GM12891 (cell line): ENCODE measurements around the gene LPIN1.

Source experiments
- DNase-seq: peaks from one replicate; pipeline ENCODE4 v3.0.0; 2011; ENCODE audit warnings: low spot score; ENCODE audit not compliant: insufficient read length
- FAIRE-seq: peaks from 2 replicates; lab custom pipeline; 2011; peaks lifted over from hg19 to GRCh38; lab: Jason Lieb, UNC
- PAX5 ChIP-seq: IDR thresholded peaks from 2 replicates; pipeline ENCODE4 v1.6.1; 2011; ENCODE audit warnings: low read length, moderate library complexity, mild to moderate bottlenecking; ENCODE audit not compliant: insufficient read depth, severe bottlenecking
- POLR2A ChIP-seq: IDR thresholded peaks from 2 replicates; pipeline ENCODE4 v1.6.1; 2011; ENCODE audit warnings: low read depth, low read length, control low read depth
- POLR2AphosphoS5 ChIP-seq: IDR thresholded peaks from 2 replicates; pipeline ENCODE4 v1.6.1; 2011; ENCODE audit warnings: low read depth, low read length, control low read depth
- POU2F2 ChIP-seq: IDR thresholded peaks from 2 replicates; pipeline ENCODE4 v1.6.1; 2011; ENCODE audit warnings: low read depth, mild to moderate bottlenecking, control low read depth, low read length, moderate library complexity
- SPI1 ChIP-seq: IDR thresholded peaks from 2 replicates; pipeline ENCODE4 v1.6.1; 2011; ENCODE audit warnings: low read depth, low read length, control low read depth
- TAF1 ChIP-seq: IDR thresholded peaks from 2 replicates; pipeline ENCODE4 v1.6.1; 2011; ENCODE audit warnings: low read depth, low read length, control low read depth

Gene LPIN1

GRCh38 chr2:11770531-11771188 lies 24.2 kb downstream of the LPIN1 start:
- no peak for FAIRE-seq
- no peak for DNase-seq
- no peak for TF ChIP-seq TAF1
- no peak for TF ChIP-seq SPI1
- TF ChIP-seq PAX5: no peak
- TF ChIP-seq POU2F2: no peak
- TF ChIP-seq POLR2A: no peak
- no peak for TF ChIP-seq POLR2AphosphoS5

DNA sequence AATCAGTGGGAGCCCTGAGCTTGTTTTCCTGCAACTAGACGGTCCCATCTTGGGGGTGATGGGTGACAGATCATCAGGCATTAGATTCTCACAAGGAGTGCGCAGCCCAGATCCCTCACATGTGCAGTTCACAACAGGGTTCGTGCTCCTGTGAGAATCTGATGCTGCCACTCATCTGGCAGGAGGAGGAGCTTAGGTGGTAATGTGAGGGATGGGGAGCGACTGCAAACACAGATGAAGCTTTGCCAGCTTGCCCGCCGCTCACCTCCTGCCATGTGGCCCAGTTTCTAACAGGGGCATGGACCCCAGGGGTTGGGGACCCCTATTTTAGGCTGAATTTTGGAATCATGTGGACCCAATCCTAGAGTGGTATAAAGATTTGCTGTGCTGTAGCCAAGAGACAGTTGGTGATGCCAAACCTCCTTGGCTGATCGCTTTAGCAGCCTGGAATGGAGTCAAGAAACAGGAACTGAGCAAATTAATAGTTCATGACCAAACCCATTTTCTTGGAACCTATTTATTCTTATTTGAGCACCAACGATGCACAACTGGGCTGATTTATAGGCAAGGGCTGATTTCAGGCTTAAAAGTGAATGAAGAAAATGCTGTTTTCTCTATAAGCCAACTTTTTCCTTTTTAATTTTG lies 25.7 kb downstream of the LPIN1 start:
- TF ChIP-seq SPI1: peak; percentile 50; the same call in 1 of the 2 replicates
- TF ChIP-seq PAX5: no peak
- DNase-seq (no peak), FAIRE-seq (no peak)

- no peak for TF ChIP-seq PAX5
- TF ChIP-seq POLR2A: no peak
- TF ChIP-seq POLR2AphosphoS5: no peak
- no peak for TF ChIP-seq POU2F2
- TF ChIP-seq SPI1: no peak
- TF ChIP-seq TAF1: no peak
- no peak for FAIRE-seq
- no peak for DNase-seq
Observed at GRCh38 chr2:11773111-11773510, 26.7 kb downstream of the LPIN1 start.

- no peak for DNase-seq
- TF ChIP-seq POU2F2 (no peak), PAX5 (no peak), SPI1 (no peak), TAF1 (no peak), POLR2AphosphoS5 (no peak), POLR2A (no peak)
- FAIRE-seq: no peak
Observed at GRCh38 chr2:11773747-11774525, 27.5 kb downstream of the LPIN1 start.

DNA sequence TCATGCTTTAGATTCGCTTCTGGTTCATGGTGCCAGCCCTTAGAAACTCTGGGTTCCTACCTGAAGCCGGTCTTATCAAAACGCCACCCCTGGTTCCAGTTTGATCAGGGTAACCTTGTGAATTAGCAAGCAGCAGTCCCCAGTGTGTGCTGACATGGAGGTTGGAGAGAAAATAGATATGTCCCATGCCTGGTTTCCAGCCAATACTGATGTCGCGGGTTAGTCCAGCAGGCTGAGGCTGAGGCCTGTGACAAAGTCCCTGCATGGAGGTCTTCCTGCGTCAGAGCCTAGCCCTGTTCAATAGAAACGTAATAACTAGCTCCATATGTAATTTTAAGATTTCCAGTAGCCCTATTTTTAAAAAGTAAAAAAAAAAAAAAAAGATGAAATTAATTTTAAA lies 28.2 kb downstream of the LPIN1 start:
- no peak for TF ChIP-seq POU2F2
- no peak for FAIRE-seq

DNA sequence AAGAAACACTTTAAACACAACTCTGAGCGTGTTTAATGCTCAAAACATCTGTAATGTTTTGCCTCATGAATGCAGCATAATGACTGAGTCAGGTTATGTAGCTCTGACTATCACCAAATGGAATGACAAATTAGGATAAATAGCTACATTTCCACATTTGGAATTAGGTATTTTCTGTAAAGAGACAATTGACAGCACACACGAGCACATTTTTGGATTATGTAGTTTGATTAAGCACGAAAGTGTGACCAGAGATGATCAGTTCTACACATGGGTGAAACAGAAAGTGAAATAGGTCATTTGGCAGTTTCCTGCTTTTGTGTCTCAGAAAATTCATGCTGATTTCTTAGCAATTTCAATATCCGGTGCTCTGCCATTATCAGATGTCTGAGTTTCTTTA lies 29.0 kb downstream of the LPIN1 start:
- FAIRE-seq (peak; percentile 45), DNase-seq (no peak)
- TF ChIP-seq POU2F2 (no peak), SPI1 (no peak), POLR2A (no peak), TAF1 (no peak), PAX5 (no peak), POLR2AphosphoS5 (no peak)

More for the DNA sequence above, 28.2 kb downstream of the LPIN1 start:
- DNase-seq: no peak

DNA sequence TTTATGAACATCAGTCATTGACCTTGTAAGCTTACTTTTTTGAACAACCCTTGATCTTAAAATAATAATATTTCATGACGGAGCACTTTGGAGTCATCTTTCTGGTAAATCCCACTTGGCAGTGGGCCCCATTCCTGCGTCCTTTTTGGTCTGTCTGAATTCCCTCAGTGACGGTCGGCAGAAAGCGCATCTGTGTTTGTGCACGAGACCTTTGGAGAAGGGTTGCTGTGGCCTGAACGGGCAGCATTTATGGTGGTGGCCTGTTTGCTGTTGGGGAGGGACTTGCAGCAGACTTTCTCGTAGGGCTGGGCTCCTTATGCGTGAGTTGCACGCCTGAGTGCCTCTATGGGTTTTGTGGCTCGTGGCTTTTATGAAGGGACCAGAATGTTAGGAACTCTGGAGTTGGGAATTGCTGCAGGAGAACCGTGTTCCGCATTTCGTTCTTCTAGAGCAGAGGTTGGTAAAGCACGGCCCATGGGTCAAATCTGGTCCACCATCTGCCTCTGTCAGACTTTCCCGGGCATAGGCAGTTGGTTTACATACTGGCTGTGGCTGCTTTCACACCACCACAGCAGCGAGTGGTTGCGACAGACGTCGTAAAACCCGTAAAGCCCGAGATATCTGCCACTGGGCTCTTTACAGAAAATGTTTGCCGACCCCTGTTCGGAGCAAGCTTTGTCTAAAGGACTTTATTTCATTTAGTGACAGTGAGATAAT lies 30.8 kb downstream of the LPIN1 start:
- no peak for TF ChIP-seq POLR2A
- no peak for TF ChIP-seq SPI1
- TF ChIP-seq TAF1: no peak
- TF ChIP-seq POLR2AphosphoS5: no peak
- TF ChIP-seq POU2F2: no peak
- no peak for TF ChIP-seq PAX5
- FAIRE-seq: no peak
- no peak for DNase-seq

DNA sequence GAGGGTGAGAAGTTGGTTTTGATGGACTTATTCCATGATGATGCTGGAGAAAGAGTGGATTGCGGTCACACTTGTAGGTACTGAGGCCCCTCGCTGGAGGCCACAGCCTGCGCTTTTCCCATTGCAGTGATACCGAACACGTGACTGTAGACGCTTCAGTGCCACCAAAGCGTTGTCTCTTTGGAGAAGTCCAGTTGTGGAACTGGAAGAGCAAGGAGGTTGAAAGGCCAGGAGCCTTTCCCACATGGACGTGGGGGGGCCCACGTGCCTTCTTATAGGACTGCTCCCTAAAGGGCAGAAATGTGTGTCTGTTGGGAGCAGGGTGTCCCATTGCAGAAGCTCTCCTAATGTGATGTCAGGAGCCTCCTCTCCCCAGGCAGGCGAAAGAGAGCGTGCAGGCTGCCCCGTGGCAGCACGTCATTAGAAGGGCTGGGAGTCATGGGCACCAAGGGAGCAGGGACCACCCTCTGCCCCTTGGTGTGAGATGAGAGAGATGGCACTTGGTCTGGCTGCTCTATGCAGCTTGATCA lies 31.5 kb downstream of the LPIN1 start:
- FAIRE-seq: no peak
- TF ChIP-seq TAF1 (no peak), POLR2AphosphoS5 (no peak), POU2F2 (no peak), POLR2A (no peak), SPI1 (no peak), PAX5 (no peak)
- no peak for DNase-seq

DNA sequence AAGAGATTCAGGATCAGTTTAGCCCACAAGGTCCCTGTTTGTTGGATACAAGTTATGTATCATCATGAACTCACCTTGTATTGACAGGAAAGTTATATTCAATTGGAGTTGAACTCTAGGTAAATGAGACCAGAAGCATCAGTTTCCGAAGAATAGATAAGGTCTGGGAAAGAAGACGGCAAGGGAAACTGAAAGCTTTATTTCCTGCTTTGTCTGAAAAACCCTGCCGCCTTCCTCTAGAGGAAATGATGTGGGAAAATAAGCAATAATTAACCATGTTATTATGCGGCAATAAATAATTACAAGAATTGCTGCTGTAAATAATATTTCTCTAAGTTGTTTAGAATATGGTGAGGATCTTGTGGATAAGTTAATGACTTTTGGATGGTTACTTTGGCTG lies 32.0 kb downstream of the LPIN1 start:
- FAIRE-seq (no peak), DNase-seq (no peak)
- no peak for TF ChIP-seq TAF1
- TF ChIP-seq PAX5: no peak
- no peak for TF ChIP-seq POLR2A
